Upper lobe of left lung (tissue), 4 donors: ENCODE results near the gene VGF.

Experiments used
- CTCF ChIP-seq, 6 experiments: fragments of 450-650 bp in 4 of 6; fragments of 200-600 bp in 2 of 6; sonication (generic) in 2 of 6; IDR thresholded peaks; one replicate each; pipeline ENCODE4 v1.5.1; 2016 to 2019; ENCODE audit warnings: antibody characterized with exemption in 6 of 6
- EP300 ChIP-seq, 4 donors: sonication (generic); formaldehyde crosslinking; IDR thresholded peaks; one replicate each; pipeline ENCODE4 v1.5.1; 2017; ENCODE audit warnings: antibody characterized with exemption in 4 of 4, control low read depth in 2 of 4
- POLR2A ChIP-seq, 4 donors: fragments of 450-650 bp; IDR thresholded peaks; one replicate each; pipeline ENCODE4 v1.5.1; 2016 to 2017; ENCODE audit warnings: antibody characterized with exemption in 4 of 4, mild to moderate bottlenecking in 2 of 4
- POLR2AphosphoS5 ChIP-seq, 2 donors: sonication (generic); formaldehyde crosslinking; IDR thresholded peaks; one replicate each; pipeline ENCODE4 v1.5.1; 2017; ENCODE audit warnings: antibody characterized with exemption in 2 of 2

GRCh38 chr7:101120315-101120714, 45.1 kb downstream of the VGF start:
- TF ChIP-seq CTCF (IDR thresholded peaks at IDR 0.05) (no peak), POLR2A (IDR thresholded peaks at IDR 0.05) (no peak), POLR2AphosphoS5 (IDR thresholded peaks at IDR 0.05) (no peak), EP300 (IDR thresholded peaks at IDR 0.05) (no peak)
